CD4-positive, alpha-beta memory T cell (primary cell): ENCODE data around the gene SUGCT. TPM values are rescaled to one million over a fixed set of nuclear protein-coding genes. Genes with fewer than 3 reads are reported as not detected.
"Not testable (repeated sequence)": the region's sequence is repeated elsewhere in the genome, so short reads cannot be mapped to it uniquely, and the experiment has no call there.

Experiments used
- CTCF ChIA-PET: fragments of 350-600 bp; sonication (Branson Sonifier 250); formaldehyde crosslinking; loops from one replicate; lab custom pipeline; 2021; ENCODE audit warnings: inconsistent platforms; ENCODE audit not compliant: partially characterized antibody; lab: Charles Lee
- POLR2A ChIA-PET: fragments of 350-600 bp; sonication (Branson Sonifier 250); formaldehyde crosslinking; loops from one replicate; lab custom pipeline; 2021; ENCODE audit not compliant: partially characterized antibody; lab: Charles Lee
- DNase-seq, 5 donors: peaks; one replicate each; pipeline versions ENCODE4 v3.0.0 to v3.0.0-alpha.2; 2020 to 2022; ENCODE audit warnings: mixed read lengths in 1 of 5
- H3K27ac ChIP-seq: one replicate; pipeline ENCODE4 v1.7.0; 2013; ENCODE audit warnings: low read depth, low read length
- H3K27me3 ChIP-seq: 2 replicates; pipeline ENCODE4 v1.7.0; 2013; ENCODE audit warnings: mild to moderate bottlenecking, low read length, moderate library complexity; ENCODE audit not compliant: insufficient read depth
- H3K36me3 ChIP-seq: 2 replicates; pipeline ENCODE4 v1.7.0; 2013; ENCODE audit warnings: mild to moderate bottlenecking, low read length, moderate library complexity; ENCODE audit not compliant: insufficient read depth
- H3K4me1 ChIP-seq: 2 replicates; pipeline ENCODE4 v1.7.0; 2013; ENCODE audit warnings: mild to moderate bottlenecking, low read length, moderate library complexity; ENCODE audit not compliant: insufficient read depth
- H3K4me3 ChIP-seq, 2 donors: one replicate each; pipeline ENCODE4 v1.7.0; 2013; ENCODE audit warnings: low read length in 2 of 2, mild to moderate bottlenecking in 1 of 2
- H3K9me3 ChIP-seq, 2 donors: one replicate each; pipeline ENCODE4 v1.7.0; 2013; ENCODE audit warnings: low read length in 2 of 2, control low read depth in 1 of 2; ENCODE audit not compliant: control insufficient read depth in 1 of 2
- H3K27ac Mint-ChIP-seq, 7 donors: one replicate each; pipeline ENCODE4 v1.8.0; 2020 to 2021; ENCODE audit warnings: mixed read lengths in 7 of 7, mild to moderate bottlenecking in 6 of 7, inconsistent platforms in 3 of 7, moderate library complexity in 3 of 7
- H3K27me3 Mint-ChIP-seq, 2 donors: one replicate each; pipeline ENCODE4 v1.8.0; 2020 to 2021; ENCODE audit warnings: mixed read lengths in 2 of 2
- H3K36me3 Mint-ChIP-seq, 2 donors: one replicate each; pipeline ENCODE4 v1.8.0; 2020 to 2021; ENCODE audit warnings: mixed read lengths in 2 of 2, inconsistent platforms in 1 of 2, mild to moderate bottlenecking in 1 of 2
- H3K4me1 Mint-ChIP-seq, 4 donors: one replicate each; pipeline ENCODE4 v1.8.0; 2020 to 2021; ENCODE audit warnings: mixed read lengths in 4 of 4, mild to moderate bottlenecking in 1 of 4
- H3K4me3 Mint-ChIP-seq, 8 donors: one replicate each; pipeline ENCODE4 v1.8.0; 2020 to 2021; ENCODE audit warnings: mixed read lengths in 8 of 8, mild to moderate bottlenecking in 7 of 8, moderate library complexity in 6 of 8, inconsistent platforms in 3 of 8
- H3K9me3 Mint-ChIP-seq, 8 donors: one replicate each; pipeline ENCODE4 v1.8.0; 2020 to 2021; ENCODE audit warnings: mixed read lengths in 8 of 8, mild to moderate bottlenecking in 5 of 8, inconsistent platforms in 3 of 8, moderate library complexity in 1 of 8
- intact Hi-C: fragments of 100-400 bp; cut with micrococcal nuclease; formaldehyde crosslinking; loops from one replicate; pipeline ENCODE4 v1.15.1; 2023
- polyA plus RNA-seq, 2 donors: library from polyadenylated mRNA; unstranded; fragments of 300-500 nt; fragmentation: Illumina TruSeq; gene quantifications; one replicate each; pipeline ENCODE4 v1.2.3, GENCODE V29; 2021
- total RNA-seq, 2 experiments: library from RNA; stranded (reverse); gene quantifications; one replicate each; pipeline ENCODE4 v1.2.3, GENCODE V29; 2021

Gene SUGCT
- total and polyA plus RNA-seq, 4 experiments from 2014 or later: 0.41 to 4.4 (median 1.2) TPM

DNA sequence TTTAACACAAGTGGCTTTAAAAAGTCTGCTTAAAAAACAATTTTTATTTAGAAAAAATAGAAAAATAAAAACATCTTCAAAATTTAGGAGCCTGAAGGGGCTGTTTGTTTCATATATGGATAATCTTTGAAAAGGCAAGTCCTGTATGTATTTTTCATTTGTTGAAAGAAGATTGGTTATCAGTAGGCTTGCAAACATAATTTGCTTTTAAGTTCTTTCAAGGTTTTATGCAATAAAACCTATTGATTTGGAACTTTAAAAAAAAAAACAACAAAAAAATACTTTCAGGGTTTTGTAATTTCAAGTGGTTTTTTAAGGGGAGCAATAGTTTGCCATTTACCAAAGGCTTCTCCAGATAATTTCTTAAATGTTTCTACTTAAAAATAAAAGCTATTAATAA lies 36.0 kb upstream of the SUGCT start:
- Mint-ChIP-seq H3K36me3 (peaks cover 18 to 23% of the 10 kb centered on the region in 2 donors), H3K9me3 (no peaks in the 10 kb centered on the region), H3K27me3 (no peaks in the 10 kb centered on the region), H3K27ac (no peak overlapping the region), H3K4me1 (peaks cover 0 to 10% (median 5%) of the 10 kb centered on the region in 4 donors), H3K4me3 (no peak overlapping the region)
- H3K36me3 ChIP-seq: peaks cover 18% of the 10 kb centered on the region
- intact Hi-C loops: no loop called here
- H3K9me3 ChIP-seq: no peaks in the 10 kb centered on the region
- no peak for DNase-seq
- ChIA-PET POLR2A (interaction anchor here (0.6 to 1.1 kb wide), 2 partner anchors 12 to 24 kb away, joined by 3 read pairs; no protein-coding TSS in a partner anchor), CTCF (no interaction called here)
- H3K27ac ChIP-seq: no peak overlapping the region
- no peaks in the 10 kb centered on the region for H3K27me3 ChIP-seq
- H3K4me3 ChIP-seq: no peak overlapping the region
- no peaks in the 10 kb centered on the region for H3K4me1 ChIP-seq

DNA sequence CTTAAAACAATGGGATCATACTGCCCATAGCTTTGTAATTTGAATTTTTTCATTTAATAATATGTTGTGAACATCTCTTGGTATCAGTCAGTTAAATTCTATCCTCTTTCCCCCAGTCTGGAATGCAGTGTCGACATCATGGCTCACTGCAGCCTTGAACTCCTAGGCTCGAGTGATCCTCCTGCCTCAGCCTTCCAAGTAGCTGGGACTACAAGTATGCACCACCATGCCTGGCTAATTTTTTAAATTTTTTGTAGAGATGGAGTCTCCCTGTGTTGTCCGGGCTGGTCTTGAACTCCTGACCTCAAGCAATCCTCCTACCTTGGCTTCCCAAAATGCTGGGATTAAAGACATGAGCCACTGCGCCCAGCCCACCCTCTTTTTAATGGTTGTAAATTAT lies 35.0 kb upstream of the SUGCT start:
- Mint-ChIP-seq H3K27ac (no peak overlapping the region), H3K4me3 (no peak overlapping the region), H3K9me3 (no peaks in the 10 kb centered on the region), H3K4me1 (peaks cover 0 to 6% (median 3%) of the 10 kb centered on the region in 4 donors), H3K27me3 (no peaks in the 10 kb centered on the region), H3K36me3 (peaks cover 9 to 13% of the 10 kb centered on the region in 2 donors)
- ChIA-PET CTCF (no interaction called here), POLR2A (no interaction called here)
- Histone ChIP-seq H3K27ac (no peak overlapping the region), H3K4me3 (no peak overlapping the region), H3K27me3 (no peaks in the 10 kb centered on the region), H3K9me3 (no peaks in the 10 kb centered on the region), H3K36me3 (peaks cover 8% of the 10 kb centered on the region), H3K4me1 (no peaks in the 10 kb centered on the region)
- intact Hi-C loops: no loop called here
- no peak for DNase-seq

DNA sequence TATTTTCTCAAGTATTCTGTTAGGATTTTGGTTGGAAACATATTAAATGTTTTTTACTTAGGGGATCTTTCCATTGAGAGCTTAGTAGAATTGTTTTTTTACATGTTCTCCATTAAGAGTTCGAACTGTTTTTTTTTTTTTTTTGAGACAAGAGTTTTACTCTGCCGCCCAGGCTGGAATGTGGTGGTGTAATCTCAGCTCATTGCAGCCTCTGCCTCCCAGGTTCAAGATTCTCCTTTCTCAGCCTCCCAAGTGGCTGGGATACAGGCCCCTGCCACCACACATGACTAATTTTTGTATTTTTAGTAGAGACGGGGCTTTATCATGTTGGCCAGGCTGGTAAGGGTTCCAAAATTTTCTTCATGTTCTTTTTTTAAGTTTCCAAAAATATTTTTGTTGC lies 33.6 kb upstream of the SUGCT start:
- no peaks in the 10 kb centered on the region for H3K9me3 Mint-ChIP-seq
- POLR2A ChIA-PET: no interaction called here
- Histone ChIP-seq H3K36me3 (peaks cover 2% of the 10 kb centered on the region), H3K27ac (no peak overlapping the region), H3K9me3 (no peaks in the 10 kb centered on the region), H3K4me3 (no peak overlapping the region), H3K27me3 (no peaks in the 10 kb centered on the region), H3K4me1 (no peaks in the 10 kb centered on the region)
- CTCF ChIA-PET: no interaction called here
- no peak overlapping the region for H3K4me3 Mint-ChIP-seq
- H3K4me1 Mint-ChIP-seq: peaks cover 0 to 6% (median 3%) of the 10 kb centered on the region in 4 donors
- intact Hi-C loops: no loop called here
- no peaks in the 10 kb centered on the region for H3K27me3 Mint-ChIP-seq
- H3K36me3 Mint-ChIP-seq: peaks cover 4 to 5% of the 10 kb centered on the region in 2 donors
- DNase-seq: no peak
- no peak overlapping the region for H3K27ac Mint-ChIP-seq

DNA sequence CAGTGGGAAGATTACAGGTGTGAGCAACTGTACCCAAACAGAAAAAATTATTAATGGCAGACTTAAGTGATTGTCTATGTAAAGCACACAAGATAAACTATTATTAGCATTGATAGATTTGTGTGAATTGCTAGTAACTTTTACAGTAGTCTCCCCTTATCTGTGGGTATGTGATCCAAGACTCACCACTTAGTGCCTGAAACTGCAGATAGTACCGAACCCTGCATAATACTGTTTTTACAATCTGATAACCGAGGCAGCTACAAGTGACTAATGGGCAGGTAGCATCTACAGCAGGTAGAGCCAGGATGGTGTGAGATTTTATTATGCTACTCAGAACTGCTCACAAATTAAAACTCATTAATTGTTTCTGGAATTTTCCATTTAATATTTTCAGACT lies 31.9 kb upstream of the SUGCT start:
- Mint-ChIP-seq H3K4me3 (no peak overlapping the region), H3K9me3 (no peaks in the 10 kb centered on the region), H3K4me1 (peaks cover 0 to 6% (median 0%) of the 10 kb centered on the region in 4 donors), H3K27me3 (no peaks in the 10 kb centered on the region), H3K36me3 (peaks cover 3 to 4% of the 10 kb centered on the region in 2 donors), H3K27ac (no peak overlapping the region)
- CTCF ChIA-PET: interaction anchor here (1.3 kb wide), 1 partner anchor 32 kb away, joined by 4 read pairs; the partner anchor contains the start of genes MPLKIP and SUGCT
- intact Hi-C loops: no loop called here
- Histone ChIP-seq H3K27ac (no peak overlapping the region), H3K4me1 (no peaks in the 10 kb centered on the region), H3K27me3 (no peaks in the 10 kb centered on the region), H3K4me3 (no peak overlapping the region), H3K9me3 (no peaks in the 10 kb centered on the region), H3K36me3 (no peaks in the 10 kb centered on the region)
- POLR2A ChIA-PET: no interaction called here
- no peak for DNase-seq

- no peaks in the 10 kb centered on the region for H3K36me3 ChIP-seq
- H3K9me3 Mint-ChIP-seq: no peaks in the 10 kb centered on the region
- H3K4me3 Mint-ChIP-seq: no peak overlapping the region
- DNase-seq: no peak
- H3K27me3 Mint-ChIP-seq: no peaks in the 10 kb centered on the region
- no peak overlapping the region for H3K27ac ChIP-seq
- intact Hi-C loops: no loop called here
- peaks cover 3 to 4% of the 10 kb centered on the region in 2 donors for H3K36me3 Mint-ChIP-seq
- no peak overlapping the region for H3K27ac Mint-ChIP-seq
- H3K4me3 ChIP-seq: no peak overlapping the region
- no peaks in the 10 kb centered on the region for H3K27me3 ChIP-seq
- H3K9me3 ChIP-seq: no peaks in the 10 kb centered on the region
- ChIA-PET POLR2A (no interaction called here), CTCF (no interaction called here)
- no peaks in the 10 kb centered on the region for H3K4me1 ChIP-seq
- H3K4me1 Mint-ChIP-seq: peaks cover 0 to 4% (median under 1%) of the 10 kb centered on the region in 4 donors
These were observed 28.8 kb upstream of the SUGCT start for GRCh38 chr7:40105879-40106473.

GRCh38 chr7:40115936-40116335 lies 18.9 kb upstream of the SUGCT start:
- no peak for DNase-seq
- CTCF ChIA-PET: no interaction called here
- intact Hi-C loops: no loop called here

GRCh38 chr7:40117199-40117598 lies 17.6 kb upstream of the SUGCT start:
- H3K27ac Mint-ChIP-seq, H3K4me1 ChIP-seq, H3K27me3 ChIP-seq, intact Hi-C loops, H3K36me3 ChIP-seq, H3K27ac ChIP-seq, H3K27me3 Mint-ChIP-seq, H3K4me1 Mint-ChIP-seq, H3K4me3 Mint-ChIP-seq, H3K9me3 ChIP-seq, DNase-seq, CTCF ChIA-PET, H3K9me3 Mint-ChIP-seq, POLR2A ChIA-PET, H3K4me3 ChIP-seq: not testable (repeated sequence)
- peaks cover 0 to 14% of the 10 kb centered on the region in 2 donors for H3K36me3 Mint-ChIP-seq

More at GRCh38 chr7:40115936-40116335, 18.9 kb upstream of the SUGCT start:
- peaks cover 0 to 14% of the 10 kb centered on the region in 2 donors for H3K36me3 Mint-ChIP-seq
- POLR2A ChIA-PET: no interaction called here
- H3K4me3 Mint-ChIP-seq: no peak overlapping the region
- H3K4me1 ChIP-seq: no peaks in the 10 kb centered on the region
- no peak overlapping the region for H3K4me3 ChIP-seq
- no peaks in the 10 kb centered on the region for H3K4me1 Mint-ChIP-seq
- H3K27ac Mint-ChIP-seq: no peak overlapping the region
- H3K36me3 ChIP-seq: no peaks in the 10 kb centered on the region
- no peaks in the 10 kb centered on the region for H3K9me3 ChIP-seq
- no peaks in the 10 kb centered on the region for H3K27me3 Mint-ChIP-seq
- H3K27ac ChIP-seq: no peak overlapping the region
- H3K9me3 Mint-ChIP-seq: peaks cover 0 to 2% (median 0%) of the 10 kb centered on the region in 8 donors
- no peaks in the 10 kb centered on the region for H3K27me3 ChIP-seq
